Measurements from ENCODE around the gene PRR5L.

The PRR5L gene

GRCh38 chr11:36386411-36386810, 90.3 kb downstream of the PRR5L start:
- Mint-ChIP-seq H3K4me3 (no peak overlapping the region), H3K27me3 (ENCODE audit: low read depth, poor library complexity) (peaks cover 5% of the 10 kb centered on the region), H3K27ac (no peak overlapping the region), H3K4me1 (peaks cover 8% of the 10 kb centered on the region), H3K9me3 (no peaks in the 10 kb centered on the region), H3K36me3 (ENCODE audit: low read depth) (peaks cover 10% of the 10 kb centered on the region)
- TF ChIP-seq CTCF (IDR thresholded peaks at IDR 0.05): no peak
- no peak for DNase-seq

- H3K9me3 Mint-ChIP-seq: no peaks in the 10 kb centered on the region
- peaks cover 17% of the 10 kb centered on the region for H3K36me3 Mint-ChIP-seq (ENCODE audit: low read depth)
- DNase-seq: no peak
- TF ChIP-seq CTCF (IDR thresholded peaks at IDR 0.05): no peak
- peaks cover 5% of the 10 kb centered on the region for H3K27me3 Mint-ChIP-seq (ENCODE audit: low read depth, poor library complexity)
- no peak overlapping the region for H3K4me3 Mint-ChIP-seq
- no peak overlapping the region for H3K27ac Mint-ChIP-seq
- H3K4me1 Mint-ChIP-seq: peaks cover 8% of the 10 kb centered on the region
Observed at GRCh38 chr11:36388071-36388470, 92.0 kb downstream of the PRR5L start.

GRCh38 chr11:36388951-36389350, 92.9 kb downstream of the PRR5L start:
- peaks cover 23% of the 10 kb centered on the region for H3K36me3 Mint-ChIP-seq (ENCODE audit: low read depth)
- no peak for DNase-seq
- TF ChIP-seq CTCF (IDR thresholded peaks at IDR 0.05): no peak
- peaks cover 5% of the 10 kb centered on the region for H3K27me3 Mint-ChIP-seq (ENCODE audit: low read depth, poor library complexity)
- peaks cover 8% of the 10 kb centered on the region for H3K4me1 Mint-ChIP-seq
- H3K4me3 Mint-ChIP-seq: no peak overlapping the region
- H3K9me3 Mint-ChIP-seq: peaks cover 4% of the 10 kb centered on the region
- H3K27ac Mint-ChIP-seq: no peak overlapping the region

GRCh38 chr11:36389811-36390210, 93.7 kb downstream of the PRR5L start:
- Mint-ChIP-seq H3K4me1 (peaks cover 8% of the 10 kb centered on the region), H3K9me3 (peaks cover 4% of the 10 kb centered on the region), H3K36me3 (ENCODE audit: low read depth) (peaks cover 32% of the 10 kb centered on the region), H3K27me3 (ENCODE audit: low read depth, poor library complexity) (peaks cover 5% of the 10 kb centered on the region), H3K27ac (no peak overlapping the region), H3K4me3 (no peak overlapping the region)
- TF ChIP-seq CTCF (IDR thresholded peaks at IDR 0.05): no peak
- no peak for DNase-seq

- Mint-ChIP-seq H3K36me3 (ENCODE audit: low read depth) (peaks cover 32% of the 10 kb centered on the region), H3K9me3 (peaks cover 4% of the 10 kb centered on the region), H3K4me1 (peaks cover 8% of the 10 kb centered on the region), H3K27me3 (ENCODE audit: low read depth, poor library complexity) (peaks cover 5% of the 10 kb centered on the region), H3K27ac (no peak overlapping the region), H3K4me3 (no peak overlapping the region)
- TF ChIP-seq CTCF (IDR thresholded peaks at IDR 0.05): no peak
- DNase-seq: no peak
Observed at GRCh38 chr11:36390963-36391471, 94.9 kb downstream of the PRR5L start.

GRCh38 chr11:36392196-36392595, 96.1 kb downstream of the PRR5L start:
- DNase-seq: no peak
- Mint-ChIP-seq H3K9me3 (peaks cover 4% of the 10 kb centered on the region), H3K4me1 (peaks cover 8% of the 10 kb centered on the region), H3K36me3 (ENCODE audit: low read depth) (peaks cover 32% of the 10 kb centered on the region), H3K27me3 (ENCODE audit: low read depth, poor library complexity) (peaks cover 5% of the 10 kb centered on the region), H3K4me3 (no peak overlapping the region), H3K27ac (no peak overlapping the region)
- no peak for TF ChIP-seq CTCF (IDR thresholded peaks at IDR 0.05)
